Measurements from ENCODE around the gene A3GALT2. TPM values are rescaled to one million over a fixed set of nuclear protein-coding genes. Genes with fewer than 3 reads are reported as not detected.

Gene A3GALT2
- total RNA-seq, 4 donors from 2014 or later: not detected

GRCh38 chr1:33263890-33264504, 56.9 kb downstream of the A3GALT2 start:
- no peak for DNase-seq
- H3K36me3 ChIP-seq: no peaks in the 10 kb centered on the region
- no peaks in the 10 kb centered on the region for H3K9me3 ChIP-seq
- peaks cover 0 to 13% (median 3%) of the 10 kb centered on the region in 4 donors for H3K4me1 ChIP-seq
- H3K4me3 ChIP-seq: no peak overlapping the region
- WGBS, 2 donors (ENCODE audit: low coverage in 1 of 2): 86 to 88% methylated on average over 1 to 5 of the region's 5 CpGs
- TF ChIP-seq POLR2A (IDR thresholded peaks at IDR 0.05): no peak
- in situ Hi-C loops (cut with MboI; ENCODE audit: low pct_ligation_motif_present in 1 of 4, low pct_unique_long_range_greater_than_20kb in 1 of 4, low sequenced_read_pairs in 3 of 4): no loop called here
- H3K27ac ChIP-seq: no peak overlapping the region
- intact Hi-C loops (cut with DNase I; ENCODE audit: low total_unique reads): no loop called here
- no peaks in the 10 kb centered on the region for H3K27me3 ChIP-seq

GRCh38 chr1:33261344-33261743, 59.6 kb downstream of the A3GALT2 start:
- intact Hi-C loops (cut with DNase I; ENCODE audit: low total_unique reads) (no loop called here), in situ Hi-C loops (cut with MboI; ENCODE audit: low pct_ligation_motif_present in 1 of 4, low pct_unique_long_range_greater_than_20kb in 1 of 4, low sequenced_read_pairs in 3 of 4) (no loop called here)
- DNase-seq: no peak
- 85 to 89% methylated on average over 5 to 7 of the region's 7 CpGs for WGBS, 2 donors (ENCODE audit: low coverage in 1 of 2)
- Histone ChIP-seq H3K4me1 (peaks cover 13 to 31% (median 20%) of the 10 kb centered on the region in 4 donors), H3K9me3 (no peaks in the 10 kb centered on the region), H3K27ac (no peak overlapping the region), H3K4me3 (no peak overlapping the region), H3K36me3 (no peaks in the 10 kb centered on the region), H3K27me3 (no peaks in the 10 kb centered on the region)
- TF ChIP-seq EP300 (IDR thresholded peaks at IDR 0.05; ENCODE audit: low read depth) (no peak), POLR2AphosphoS5 (IDR thresholded peaks at IDR 0.05) (no peak), CTCF (IDR thresholded peaks at IDR 0.05) (no peak), POLR2A (IDR thresholded peaks at IDR 0.05) (no peak)

- in situ Hi-C loops (cut with MboI; ENCODE audit: low pct_ligation_motif_present in 1 of 4, low pct_unique_long_range_greater_than_20kb in 1 of 4, low sequenced_read_pairs in 3 of 4): no loop called here
- Histone ChIP-seq H3K9me3 (no peaks in the 10 kb centered on the region), H3K27ac (no peak overlapping the region), H3K4me3 (no peak overlapping the region), H3K36me3 (no peaks in the 10 kb centered on the region), H3K27me3 (no peaks in the 10 kb centered on the region), H3K4me1 (peaks cover 13 to 34% (median 24%) of the 10 kb centered on the region in 4 donors)
- WGBS, 2 donors (ENCODE audit: low coverage in 1 of 2): 75 to 87% methylated on average over 1 to 5 of the region's 5 CpGs
- DNase-seq: no peak
- TF ChIP-seq POLR2A (IDR thresholded peaks at IDR 0.05) (no peak), POLR2AphosphoS5 (IDR thresholded peaks at IDR 0.05) (no peak), CTCF (IDR thresholded peaks at IDR 0.05) (no peak), EP300 (IDR thresholded peaks at IDR 0.05; ENCODE audit: low read depth) (no peak)
- intact Hi-C loops (cut with DNase I; ENCODE audit: low total_unique reads): no loop called here
These were observed 60.5 kb downstream of the A3GALT2 start for GRCh38 chr1:33260439-33260838.

GRCh38 chr1:33259879-33260278, 61.0 kb downstream of the A3GALT2 start:
- TF ChIP-seq POLR2A (IDR thresholded peaks at IDR 0.05): no peak
- TF ChIP-seq POLR2AphosphoS5 (IDR thresholded peaks at IDR 0.05): no peak
- no peak for TF ChIP-seq CTCF (IDR thresholded peaks at IDR 0.05)
- no peak for TF ChIP-seq EP300 (IDR thresholded peaks at IDR 0.05; ENCODE audit: low read depth)
- 87% methylated on average over 3 of the region's 3 CpGs; no CpG with 5 or more reads in 1 of the 2 donors for WGBS, 2 donors (ENCODE audit: low coverage in 1 of 2)
- in situ Hi-C loops (cut with MboI; ENCODE audit: low pct_ligation_motif_present in 1 of 4, low pct_unique_long_range_greater_than_20kb in 1 of 4, low sequenced_read_pairs in 3 of 4): no loop called here

More at GRCh38 chr1:33259879-33260278, 61.0 kb downstream of the A3GALT2 start:
- Histone ChIP-seq H3K27ac (no peak overlapping the region), H3K9me3 (no peaks in the 10 kb centered on the region), H3K36me3 (no peaks in the 10 kb centered on the region), H3K4me3 (no peak overlapping the region), H3K27me3 (no peaks in the 10 kb centered on the region), H3K4me1 (peaks cover 13 to 39% (median 28%) of the 10 kb centered on the region in 4 donors)
- intact Hi-C loops (cut with DNase I; ENCODE audit: low total_unique reads): no loop called here
- no peak for DNase-seq

Data from transverse colon (tissue), 4 donors.